HG03060 (cell line): Measurements from ENCODE around the gene LRMDA.

ENCODE experiments used
- ATAC-seq: cut with Tn5 transposase; IDR thresholded peaks from one replicate; pipeline ENCODE4 v1.9.1; 2021; ENCODE audit warnings: low read depth, moderate number of reproducible peaks; ENCODE audit not compliant: unreplicated experiment

The LRMDA gene

DNA sequence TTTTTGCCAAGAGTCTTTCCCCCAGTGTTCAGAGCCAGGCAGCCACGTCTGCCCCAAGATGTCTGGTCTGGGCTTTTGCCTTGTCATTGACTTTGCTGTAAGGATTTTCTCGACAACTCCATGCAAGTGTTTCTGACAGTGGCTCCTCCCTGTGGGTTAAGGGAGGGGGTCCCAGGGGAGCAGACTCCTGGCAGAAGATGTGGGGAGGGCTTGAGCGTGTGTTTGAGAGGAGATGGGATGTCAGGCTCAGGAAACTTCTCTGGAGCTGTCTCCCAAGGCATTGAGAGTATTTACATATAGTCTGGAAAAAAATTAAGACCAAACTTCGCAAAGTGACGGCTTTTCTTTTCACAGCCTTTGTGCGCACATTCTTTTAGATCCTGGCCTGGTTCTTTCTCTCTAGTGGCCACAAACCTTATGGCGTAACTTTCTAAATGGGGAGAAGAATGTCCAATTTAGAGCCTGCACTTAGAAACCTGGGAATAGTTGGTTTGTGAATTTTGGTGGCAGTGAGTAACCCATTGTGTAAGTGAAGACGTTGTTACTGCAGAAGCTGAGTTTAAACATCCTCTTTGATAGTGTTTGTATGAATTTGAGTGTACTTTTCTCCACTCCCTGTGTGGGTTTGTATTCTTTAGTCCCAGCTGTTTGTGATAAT is 201.5 kb downstream of the LRMDA start:
- no peak for ATAC-seq

- ATAC-seq = no peak
Observed at GRCh38 chr10:75633568-75633967, 202.1 kb downstream of the LRMDA start.

GRCh38 chr10:75634947-75635346 is 203.5 kb downstream of the LRMDA start:
- no peak for ATAC-seq

GRCh38 chr10:75638752-75639151 is 207.3 kb downstream of the LRMDA start:
- no peak for ATAC-seq

DNA sequence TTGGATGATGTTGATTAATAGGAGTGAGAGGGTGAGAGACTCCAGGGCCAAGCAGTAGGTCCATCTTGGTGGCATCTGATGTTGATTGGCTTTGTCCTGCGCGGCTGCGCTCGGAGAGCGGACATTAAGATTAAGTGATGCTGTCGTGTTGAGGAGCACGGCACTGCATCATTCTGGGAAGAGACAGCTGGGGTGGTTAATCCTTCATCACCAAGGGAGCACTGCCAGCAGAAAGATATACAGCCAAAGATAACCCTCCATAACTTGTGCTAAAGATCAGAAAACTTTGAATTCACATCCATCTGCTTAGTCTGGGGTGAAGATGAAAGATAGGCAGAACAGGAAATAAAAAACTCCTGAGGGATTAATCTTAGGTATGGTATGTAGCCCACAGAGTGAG is 208.3 kb downstream of the LRMDA start:
- ATAC-seq = no peak

DNA sequence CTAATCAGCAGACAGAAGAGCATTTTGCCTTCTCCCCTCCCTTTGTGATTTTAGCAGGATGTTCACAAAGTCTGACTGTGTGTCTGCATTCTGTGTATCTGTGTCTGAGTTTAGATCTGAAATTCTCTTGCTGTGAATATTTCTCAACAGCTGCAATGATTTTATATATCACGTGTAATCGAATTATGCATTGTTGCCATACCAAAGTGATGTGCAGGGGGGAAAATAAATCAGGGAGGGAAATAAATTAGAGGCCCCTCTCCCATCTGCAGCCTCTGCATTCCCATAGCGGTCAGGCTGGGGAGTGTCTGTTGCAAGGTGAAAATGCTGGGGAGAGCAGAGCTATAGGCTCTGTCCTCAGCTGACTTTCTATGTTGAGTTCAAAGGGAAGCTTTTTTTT is 209.0 kb downstream of the LRMDA start:
- no peak for ATAC-seq

GRCh38 chr10:75640803-75641202 is 209.4 kb downstream of the LRMDA start:
- ATAC-seq = no peak

GRCh38 chr10:75643405-75643804 is 212.0 kb downstream of the LRMDA start:
- ATAC-seq = no peak

- ATAC-seq = no peak
Observed at GRCh38 chr10:75643944-75644692, 212.7 kb downstream of the LRMDA start.

DNA sequence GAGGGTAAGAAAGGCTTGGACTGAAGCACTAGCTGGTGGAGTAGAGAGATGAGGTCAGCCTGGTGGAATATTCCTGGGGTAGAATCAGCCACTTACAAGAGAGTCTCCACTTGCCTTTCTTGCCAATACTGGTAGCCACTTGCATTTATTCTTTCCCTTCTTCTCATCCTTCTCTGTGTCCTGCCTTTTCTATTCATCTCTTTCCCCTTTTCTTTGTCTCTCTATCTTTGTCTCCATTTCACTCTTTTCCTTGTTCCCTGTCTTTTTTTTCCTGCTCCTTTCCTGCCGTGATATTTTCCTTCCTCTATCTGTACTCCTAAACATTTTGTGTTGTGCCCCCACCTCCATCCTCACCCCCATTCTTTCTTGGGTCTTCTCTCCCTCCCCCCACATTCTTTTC is 214.3 kb downstream of the LRMDA start:
- ATAC-seq = no peak

- no peak for ATAC-seq
Observed at GRCh38 chr10:75646218-75646915, 214.9 kb downstream of the LRMDA start.

GRCh38 chr10:75646916-75647315 is 215.5 kb downstream of the LRMDA start:
- ATAC-seq = no peak

DNA sequence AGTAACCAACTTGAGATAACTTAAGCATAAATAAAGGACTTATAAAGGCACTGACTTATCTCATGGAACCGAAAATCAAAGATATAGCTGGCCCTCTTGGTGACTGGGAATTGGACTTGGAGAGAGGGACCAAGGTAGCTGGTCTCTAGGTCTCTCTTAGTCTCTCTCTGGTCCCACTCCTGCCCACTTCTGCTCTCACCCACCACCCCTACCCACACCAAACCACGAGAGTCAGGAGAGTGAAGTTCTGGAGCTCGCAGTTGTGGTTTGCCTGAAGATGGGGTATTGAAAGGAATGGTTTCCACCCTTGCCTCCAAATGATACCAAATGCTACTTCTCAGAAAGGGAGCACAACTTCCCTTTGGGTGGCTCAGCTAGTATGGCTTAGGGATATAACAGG is 216.3 kb downstream of the LRMDA start:
- no peak for ATAC-seq

- no peak for ATAC-seq
Observed at GRCh38 chr10:75648351-75648750, 216.9 kb downstream of the LRMDA start.

DNA sequence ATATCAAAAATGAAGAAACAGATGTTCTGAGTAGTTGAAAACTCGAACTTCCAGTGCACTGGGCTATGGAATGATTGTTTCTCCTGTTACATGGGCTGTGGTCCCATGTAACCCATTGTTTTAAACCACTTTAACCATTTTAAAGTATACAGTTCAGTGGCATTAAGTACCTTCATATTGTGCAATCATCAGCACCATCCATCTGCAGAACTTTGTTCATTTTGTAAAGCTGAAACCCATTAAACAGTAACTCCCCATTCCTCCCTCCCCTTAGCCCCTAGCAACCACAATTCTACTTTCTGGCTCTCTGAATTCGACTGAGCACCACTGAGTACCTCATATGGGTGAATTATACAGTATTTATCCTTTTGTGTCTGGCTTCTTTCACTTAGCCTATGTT is 217.4 kb downstream of the LRMDA start:
- ATAC-seq = no peak

DNA sequence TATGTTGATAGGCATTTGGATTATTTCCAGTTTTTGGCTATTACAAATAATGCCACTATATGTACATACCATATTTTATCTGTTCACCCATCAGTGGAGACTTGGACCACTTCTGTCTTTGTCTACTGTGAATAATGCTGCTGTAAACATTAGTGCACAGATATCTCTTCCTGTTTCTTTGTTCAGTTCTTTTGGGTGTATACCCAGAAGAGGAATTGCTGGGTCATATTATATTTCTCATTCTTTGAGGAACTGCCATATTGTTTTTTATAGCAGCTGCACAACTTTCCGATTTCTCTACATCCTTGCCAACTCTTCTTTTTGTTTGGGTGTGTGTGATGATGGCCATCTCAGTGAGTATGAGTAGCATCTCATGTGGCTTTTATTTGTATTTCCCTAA is 218.0 kb downstream of the LRMDA start:
- no peak for ATAC-seq

- no peak for ATAC-seq
Observed at GRCh38 chr10:75650648-75651047, 219.2 kb downstream of the LRMDA start.

GRCh38 chr10:75651417-75651816 is 220.0 kb downstream of the LRMDA start:
- no peak for ATAC-seq

DNA sequence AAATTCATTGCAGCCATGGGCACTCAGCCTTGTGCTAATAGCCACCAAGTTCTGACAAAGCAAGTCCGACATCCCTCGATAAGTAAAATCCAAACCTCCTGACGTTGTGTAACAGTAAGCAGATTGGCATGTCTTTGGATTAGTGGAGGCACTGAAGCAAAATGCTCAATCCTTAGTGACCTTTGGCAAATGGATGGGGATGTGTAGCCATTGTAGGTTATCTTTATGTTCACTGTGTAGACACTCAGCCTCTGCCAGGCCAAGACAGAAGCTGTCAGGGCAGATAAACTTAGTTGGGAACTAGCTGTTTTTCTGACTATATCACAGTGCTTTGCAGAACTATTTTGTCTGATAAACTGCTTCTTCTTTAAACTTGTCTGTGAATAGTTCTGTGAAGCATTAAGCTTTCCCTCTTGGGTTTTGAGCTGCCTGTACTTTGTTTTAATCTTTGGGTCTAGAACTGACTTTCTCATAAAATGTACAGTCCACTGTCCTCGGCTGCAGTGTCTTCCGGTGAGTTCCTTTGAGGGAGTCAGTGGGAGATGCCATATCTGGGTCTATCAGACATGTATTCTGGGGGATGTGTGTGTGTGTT is 220.8 kb downstream of the LRMDA start:
- ATAC-seq = no peak

GRCh38 chr10:75653761-75654160 is 222.3 kb downstream of the LRMDA start:
- ATAC-seq = no peak

GRCh38 chr10:75654171-75654771 is 222.8 kb downstream of the LRMDA start:
- ATAC-seq = no peak
